HepG2 (cell line): Measurements from ENCODE around the gene KIAA0232. TPM values are rescaled to one million over a fixed set of nuclear protein-coding genes. Genes with fewer than 3 reads are reported as not detected.

ENCODE experiments used
- AHDC1 ChIP-seq: sonication (generic); formaldehyde crosslinking; IDR thresholded peaks from 2 replicates; pipeline ENCODE4 v1.5.1; 2020; ENCODE audit warnings: mild to moderate bottlenecking, missing genetic modification reagents, borderline replicate concordance
- ELK4 ChIP-seq: sonication (generic); formaldehyde crosslinking; IDR thresholded peaks from 2 replicates; pipeline ENCODE4 v1.9.0; 2021; ENCODE audit warnings: missing genetic modification reagents, borderline replicate concordance
- FIP1L1 ChIP-seq: fragments of 200-400 bp; formaldehyde crosslinking; IDR thresholded peaks from 2 replicates; pipeline ENCODE4 v1.6.1; 2018; ENCODE audit warnings: low read depth, mild to moderate bottlenecking, low read length, moderate library complexity, borderline replicate concordance; ENCODE audit not compliant: insufficient read depth
- KDM5B ChIP-seq: sonication (generic); formaldehyde crosslinking; IDR thresholded peaks from 2 replicates; pipeline ENCODE4 v1.4.0; 2020; ENCODE audit warnings: missing genetic modification reagents, mild to moderate bottlenecking, borderline replicate concordance
- TRIM24 ChIP-seq: sonication (generic); formaldehyde crosslinking; IDR thresholded peaks from 2 replicates; pipeline ENCODE4 v1.8.0; 2022; ENCODE audit warnings: mild to moderate bottlenecking, missing genetic modification reagents
- ZMAT3 ChIP-seq: sonication (generic); formaldehyde crosslinking; conservative IDR thresholded peaks from 2 replicates; pipeline ENCODE4 v1.7.0; 2021; ENCODE audit warnings: missing genetic modification reagents
- ZNF496 ChIP-seq: sonication (generic); formaldehyde crosslinking; IDR thresholded peaks from 2 replicates; pipeline ENCODE4 v1.8.1; 2023; ENCODE audit warnings: mild to moderate bottlenecking, moderate library complexity, missing genetic modification reagents; ENCODE audit not compliant: insufficient replicate concordance
- ZNF513 ChIP-seq: sonication (generic); formaldehyde crosslinking; conservative IDR thresholded peaks from 2 replicates; pipeline ENCODE4 v1.5.0; 2020; ENCODE audit warnings: missing genetic modification reagents
- ZNF543 ChIP-seq: sonication (generic); formaldehyde crosslinking; IDR thresholded peaks from 2 replicates; pipeline ENCODE4 v1.4.0; 2020; ENCODE audit warnings: mild to moderate bottlenecking, missing genetic modification reagents
- ZNF781 ChIP-seq: sonication (generic); formaldehyde crosslinking; IDR thresholded peaks from 2 replicates; pipeline ENCODE4 v1.5.1; 2020; ENCODE audit warnings: borderline replicate concordance, mild to moderate bottlenecking, missing genetic modification reagents; ENCODE audit errors: not compliant biosample characterization
- ZSCAN31 ChIP-seq: sonication (generic); formaldehyde crosslinking; IDR thresholded peaks from 2 replicates; pipeline ENCODE4 v1.5.0; 2020; ENCODE audit warnings: low read depth, mild to moderate bottlenecking, missing genetic modification reagents
- polyA plus RNA-seq, 8 experiments: library from polyadenylated mRNA; depleted of rRNA in 3 of 8; stranded (reverse) in 7 of 8; unstranded in 1 of 8; fragments of >200 nt; fragmentation: Illumina TruSeq in 4 of 8; extraction: Trizol in 4 of 8; gene quantifications; 2 replicates each; pipeline versions ENCODE4 v1.2.1 to v1.2.3, GENCODE V29; 2011 to 2016; ENCODE audit warnings: low read depth in 4 of 8, missing spikeins in 1 of 8, mixed read lengths in 1 of 8; ENCODE audit not compliant: insufficient read depth in 1 of 8
- total RNA-seq, 5 experiments: library from RNA; depleted of rRNA; stranded (reverse); fragments of >200 nt; fragmentation: Illumina TruSeq; extraction: Trizol; gene quantifications; 2 replicates each; pipeline ENCODE4 v1.2.3, GENCODE V29; 2016; ENCODE audit warnings: low read depth in 1 of 5
- TF ChIP-seq, protein P1 (sequence below): sonication (generic); formaldehyde crosslinking; IDR thresholded peaks from 2 replicates; pipeline ENCODE4 v1.5.0; 2020; ENCODE audit warnings: missing genetic modification reagents
- TF ChIP-seq, protein P2 (sequence below): sonication (generic); formaldehyde crosslinking; IDR thresholded peaks from 2 replicates; pipeline ENCODE4 v1.4.0; 2020; ENCODE audit warnings: mild to moderate bottlenecking, missing genetic modification reagents
- TF ChIP-seq, protein P3 (sequence below), 2 experiments: sonication (generic) in 1 of 2; formaldehyde crosslinking in 1 of 2; IDR thresholded peaks; 2 replicates each; pipeline versions ENCODE4 v1.4.0 to v1.6.1; 2018 to 2020; ENCODE audit warnings: missing genetic modification reagents in 2 of 2, borderline replicate concordance in 1 of 2, low read depth in 1 of 2, mild to moderate bottlenecking in 1 of 2, missing biosample characterization in 1 of 2

Gene KIAA0232
- total and polyA plus RNA-seq, 2 of the 13 experiments (the other 11 are each of a cell fraction or from before 2014, with no cell fraction given): 7.8 to 17.1 TPM

DNA sequence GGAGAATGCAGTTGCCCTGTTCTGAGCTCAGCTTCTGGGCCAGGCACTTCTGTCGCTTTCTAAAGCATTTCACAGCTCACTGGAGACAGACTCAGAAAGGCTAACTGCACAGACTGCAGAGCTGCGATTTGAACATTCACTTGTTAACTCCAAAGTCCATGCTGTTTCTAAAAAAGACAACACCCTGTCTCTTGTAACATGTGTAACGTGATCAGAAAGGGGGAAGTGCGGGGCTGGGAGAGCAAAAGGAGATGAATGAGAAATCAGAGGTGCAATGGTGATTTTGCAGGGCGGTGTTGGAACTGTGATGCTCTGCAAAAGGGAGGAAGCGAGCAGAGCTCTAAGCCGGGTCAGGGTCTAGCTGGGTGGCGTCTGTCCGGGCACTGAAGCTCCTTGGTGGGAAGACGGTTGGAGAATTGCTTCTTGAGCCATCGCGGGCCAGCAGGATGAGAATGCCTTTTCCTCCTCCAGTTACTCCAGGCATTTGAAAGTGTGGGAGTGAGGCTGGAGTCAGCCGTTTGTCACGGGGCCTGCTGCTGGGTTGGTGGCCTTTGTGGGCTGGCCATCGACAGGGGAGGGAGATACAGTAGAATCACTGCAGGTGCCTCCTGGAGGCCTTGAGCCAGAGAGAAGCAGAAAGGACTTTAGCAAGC, 147.4 kb downstream of the KIAA0232 start (continued):
- TF ChIP-seq, protein P1, sequence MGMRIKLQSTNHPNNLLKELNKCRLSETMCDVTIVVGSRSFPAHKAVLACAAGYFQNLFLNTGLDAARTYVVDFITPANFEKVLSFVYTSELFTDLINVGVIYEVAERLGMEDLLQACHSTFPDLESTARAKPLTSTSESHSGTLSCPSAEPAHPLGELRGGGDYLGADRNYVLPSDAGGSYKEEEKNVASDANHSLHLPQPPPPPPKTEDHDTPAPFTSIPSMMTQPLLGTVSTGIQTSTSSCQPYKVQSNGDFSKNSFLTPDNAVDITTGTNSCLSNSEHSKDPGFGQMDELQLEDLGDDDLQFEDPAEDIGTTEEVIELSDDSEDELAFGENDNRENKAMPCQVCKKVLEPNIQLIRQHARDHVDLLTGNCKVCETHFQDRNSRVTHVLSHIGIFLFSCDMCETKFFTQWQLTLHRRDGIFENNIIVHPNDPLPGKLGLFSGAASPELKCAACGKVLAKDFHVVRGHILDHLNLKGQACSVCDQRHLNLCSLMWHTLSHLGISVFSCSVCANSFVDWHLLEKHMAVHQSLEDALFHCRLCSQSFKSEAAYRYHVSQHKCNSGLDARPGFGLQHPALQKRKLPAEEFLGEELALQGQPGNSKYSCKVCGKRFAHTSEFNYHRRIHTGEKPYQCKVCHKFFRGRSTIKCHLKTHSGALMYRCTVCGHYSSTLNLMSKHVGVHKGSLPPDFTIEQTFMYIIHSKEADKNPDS (CRISPR knock-in tag): no peak
- no peak for TF ChIP-seq ZNF543 (CRISPR knock-in tag)
- TF ChIP-seq, protein P2, sequence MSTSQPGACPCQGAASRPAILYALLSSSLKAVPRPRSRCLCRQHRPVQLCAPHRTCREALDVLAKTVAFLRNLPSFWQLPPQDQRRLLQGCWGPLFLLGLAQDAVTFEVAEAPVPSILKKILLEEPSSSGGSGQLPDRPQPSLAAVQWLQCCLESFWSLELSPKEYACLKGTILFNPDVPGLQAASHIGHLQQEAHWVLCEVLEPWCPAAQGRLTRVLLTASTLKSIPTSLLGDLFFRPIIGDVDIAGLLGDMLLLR (CRISPR knock-in tag): no peak
- TF ChIP-seq ELK4: no peak
- 0 out of 2 replicates have a peak, but pooled peaks have one; percentile 19 for TF ChIP-seq KDM5B (CRISPR knock-in tag)
- no peak for TF ChIP-seq FIP1L1
- TF ChIP-seq, protein P3, sequence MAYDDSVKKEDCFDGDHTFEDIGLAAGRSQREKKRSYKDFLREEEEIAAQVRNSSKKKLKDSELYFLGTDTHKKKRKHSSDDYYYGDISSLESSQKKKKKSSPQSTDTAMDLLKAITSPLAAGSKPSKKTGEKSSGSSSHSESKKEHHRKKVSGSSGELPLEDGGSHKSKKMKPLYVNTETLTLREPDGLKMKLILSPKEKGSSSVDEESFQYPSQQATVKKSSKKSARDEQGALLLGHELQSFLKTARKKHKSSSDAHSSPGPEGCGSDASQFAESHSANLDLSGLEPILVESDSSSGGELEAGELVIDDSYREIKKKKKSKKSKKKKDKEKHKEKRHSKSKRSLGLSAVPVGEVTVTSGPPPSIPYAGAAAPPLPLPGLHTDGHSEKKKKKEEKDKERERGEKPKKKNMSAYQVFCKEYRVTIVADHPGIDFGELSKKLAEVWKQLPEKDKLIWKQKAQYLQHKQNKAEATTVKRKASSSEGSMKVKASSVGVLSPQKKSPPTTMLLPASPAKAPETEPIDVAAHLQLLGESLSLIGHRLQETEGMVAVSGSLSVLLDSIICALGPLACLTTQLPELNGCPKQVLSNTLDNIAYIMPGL (CRISPR knock-in tag; IDR thresholded peaks at IDR 0.05; ENCODE audit: borderline replicate concordance in 1 of 2, low read depth in 1 of 2): no peak
- no peak for TF ChIP-seq ZNF496 (CRISPR knock-in tag)
- TF ChIP-seq ZNF781 (CRISPR knock-in tag): no peak
- TF ChIP-seq ZMAT3 (CRISPR knock-in tag): no peak
- no peak for TF ChIP-seq TRIM24 (CRISPR knock-in tag)
- TF ChIP-seq ZNF513 (CRISPR knock-in tag): no peak
- TF ChIP-seq AHDC1: no peak; the same call in 1 of the 2 replicates
- TF ChIP-seq ZSCAN31 (CRISPR knock-in tag): no peak
